B cell (primary cell): ENCODE results near the gene GLRA1. TPM values are rescaled to one million over a fixed set of nuclear protein-coding genes. Genes with fewer than 3 reads are reported as not detected.

Source experiments
- ATAC-seq: fragments of 200-7000 bp; cut with Tn5 transposase; one replicate; pipeline ENCODE4 v1.10.0; 2021; ENCODE audit warnings: low read depth, mild to moderate bottlenecking, moderate number of reproducible peaks, moderate library complexity
- CTCF ChIA-PET: fragments of 350-600 bp; sonication (Branson Sonifier 250); formaldehyde crosslinking; loops from one replicate; lab custom pipeline; 2021; ENCODE audit warnings: antibody characterized with exemption, inconsistent platforms; lab: Charles Lee
- POLR2A ChIA-PET: fragments of 350-600 bp; sonication (Branson Sonifier 250); formaldehyde crosslinking; loops from one replicate; lab custom pipeline; 2021; ENCODE audit warnings: antibody characterized with exemption; lab: Charles Lee
- DNase-seq: peaks from one replicate; pipeline ENCODE4 v3.0.0; 2013
- H2AFZ ChIP-seq: 2 replicates; pipeline ENCODE4 v1.6.1; 2012; ENCODE audit warnings: mild to moderate bottlenecking, low read depth, low read length; ENCODE audit not compliant: insufficient read depth, poor library complexity, severe bottlenecking
- H3K27ac ChIP-seq, 2 donors: 1 replicate in 1 of 2; 2 replicates in 1 of 2; pipeline ENCODE4 v1.5.1; 2012 to 2013; ENCODE audit warnings: low read length in 2 of 2, mild to moderate bottlenecking in 2 of 2, moderate library complexity in 1 of 2
- H3K27me3 ChIP-seq, 4 experiments: fragments of 200-600 bp in 1 of 4; sonication (generic) in 1 of 4; replicated peaks in 1 of 4; 1 replicate in 2 of 4; 2 replicates in 2 of 4; pipeline versions ENCODE4 v1.6.1 to v1.7.0; 2013 to 2016; ENCODE audit warnings: low read length in 3 of 4, mild to moderate bottlenecking in 2 of 4, mixed read lengths in 1 of 4, moderate library complexity in 1 of 4; ENCODE audit not compliant: insufficient read depth in 4 of 4, control insufficient read depth in 3 of 4; ENCODE audit errors: control extremely low read depth in 1 of 4
- H3K36me3 ChIP-seq, 2 experiments: replicated peaks in 1 of 2; 1 replicate in 1 of 2; 2 replicates in 1 of 2; pipeline versions ENCODE4 v1.6.1 to v1.7.1; 2013; ENCODE audit warnings: low read length in 1 of 2; ENCODE audit not compliant: insufficient read depth in 2 of 2, control insufficient read depth in 1 of 2; ENCODE audit errors: control extremely low read depth in 1 of 2, extremely low read depth in 1 of 2
- H3K4me1 ChIP-seq, 2 donors: fragments of 200-600 bp in 1 of 2; sonication (generic) in 1 of 2; 1 replicate in 1 of 2; 2 replicates in 1 of 2; pipeline versions ENCODE4 v1.5.1 to v1.6.1; 2013 to 2017; ENCODE audit warnings: low read length in 2 of 2; ENCODE audit not compliant: control insufficient read depth in 2 of 2, insufficient read depth in 2 of 2
- H3K4me2 ChIP-seq: replicated peaks from 2 replicates; pipeline ENCODE3; 2012; ENCODE audit warnings: mild to moderate bottlenecking, low read depth, low read length; ENCODE audit not compliant: poor library complexity, severe bottlenecking
- H3K4me3 ChIP-seq, 5 experiments: fragments of 200-600 bp in 1 of 5; sonication (generic) in 1 of 5; 1 replicate in 3 of 5; 2 replicates in 2 of 5; pipeline versions ENCODE4 v1.5.1 to v1.7.0; 2011 to 2016; ENCODE audit warnings: low read length in 4 of 5, mild to moderate bottlenecking in 4 of 5, low read depth in 2 of 5, control low read depth in 1 of 5, moderate library complexity in 1 of 5; ENCODE audit not compliant: insufficient read depth in 1 of 5; ENCODE audit errors: control extremely low read depth in 1 of 5, extremely low read depth in 1 of 5
- H3K79me2 ChIP-seq: fragments of 200-600 bp; sonication (generic); one replicate; pipeline ENCODE4 v1.6.0; 2016; ENCODE audit warnings: low read length; ENCODE audit not compliant: control insufficient read depth, insufficient read depth
- H3K9ac ChIP-seq: fragments of 200-600 bp; sonication (generic); 2 replicates; pipeline ENCODE4 v1.6.1; 2017; ENCODE audit warnings: mild to moderate bottlenecking, low read length, moderate library complexity
- H3K9me3 ChIP-seq, 3 donors: one replicate each; pipeline versions ENCODE4 v1.6.1 to v1.7.1; 2013; ENCODE audit warnings: low read length in 2 of 3; ENCODE audit not compliant: control insufficient read depth in 2 of 3, insufficient read depth in 1 of 3; ENCODE audit errors: control extremely low read depth in 1 of 3
- H4K20me1 ChIP-seq: 2 replicates; pipeline ENCODE4 v1.6.0; 2012; ENCODE audit warnings: mild to moderate bottlenecking, low read length; ENCODE audit not compliant: insufficient read depth, control insufficient read depth, poor library complexity, severe bottlenecking
- H3K27ac Mint-ChIP-seq: one replicate; pipeline ENCODE4 v1.8.0; 2021; ENCODE audit warnings: mixed read lengths
- H3K27me3 Mint-ChIP-seq: one replicate; pipeline ENCODE4 v1.8.0; 2021; ENCODE audit warnings: mixed read lengths
- H3K4me1 Mint-ChIP-seq: one replicate; pipeline ENCODE4 v1.8.0; 2021; ENCODE audit warnings: mixed read lengths
- H3K4me3 Mint-ChIP-seq: one replicate; pipeline ENCODE4 v1.8.0; 2021; ENCODE audit warnings: mixed read lengths
- H3K9me3 Mint-ChIP-seq: one replicate; pipeline ENCODE4 v1.8.0; 2022; ENCODE audit warnings: mixed read lengths; ENCODE audit not compliant: insufficient read depth
- EZH2 ChIP-seq: IDR thresholded peaks from 2 replicates; pipeline ENCODE4 v1.6.1; 2012; ENCODE audit warnings: borderline replicate concordance, low read depth, mild to moderate bottlenecking, moderate library complexity, low read length; ENCODE audit not compliant: insufficient read depth, poor library complexity, severe bottlenecking
- WGBS: methylation state at CpG from one replicate; pipeline ENCODE4 v1.1.5; 2013; ENCODE audit warnings: missing lambda C conversion rate; ENCODE audit not compliant: insufficient coverage; 5-methylcytosine and 5-hydroxymethylcytosine counted together
- intact Hi-C: fragments of 100-400 bp; cut with micrococcal nuclease; formaldehyde crosslinking; loops from one replicate; pipeline ENCODE4 v1.10.0; 2022
- polyA plus RNA-seq: library from polyadenylated mRNA; depleted of rRNA; stranded (reverse); fragments of >200 nt; gene quantifications from 2 replicates; pipeline ENCODE4 v1.2.3, GENCODE V29; 2012
- small RNA-seq: library from RNA; depleted of rRNA; stranded (forward); fragments of <200 nt; gene quantifications from one replicate; pipeline ENCODE3, GENCODE V24; 2012; ENCODE audit warnings: low replicate concordance, low read depth; ENCODE audit not compliant: insufficient read length
- total RNA-seq, 2 donors: library from RNA; stranded (reverse); fragments of 120-200 nt in 1 of 2; gene quantifications; 1 replicate in 1 of 2; 2 replicates in 1 of 2; pipeline versions ENCODE4 v1.2.3 to v1.2.4, GENCODE V29; 2013 to 2022
- TF ChIP-seq, protein P1 (sequence below): fragments of 200-600 bp; IDR thresholded peaks from one replicate; pipeline ENCODE4 v1.8.0; 2022; ENCODE audit warnings: antibody characterized with exemption, mild to moderate bottlenecking

The GLRA1 gene
- total and polyA plus RNA-seq, 2 donors (not counting 1 experiment from before 2014, with no cell fraction given) = not detected

DNA sequence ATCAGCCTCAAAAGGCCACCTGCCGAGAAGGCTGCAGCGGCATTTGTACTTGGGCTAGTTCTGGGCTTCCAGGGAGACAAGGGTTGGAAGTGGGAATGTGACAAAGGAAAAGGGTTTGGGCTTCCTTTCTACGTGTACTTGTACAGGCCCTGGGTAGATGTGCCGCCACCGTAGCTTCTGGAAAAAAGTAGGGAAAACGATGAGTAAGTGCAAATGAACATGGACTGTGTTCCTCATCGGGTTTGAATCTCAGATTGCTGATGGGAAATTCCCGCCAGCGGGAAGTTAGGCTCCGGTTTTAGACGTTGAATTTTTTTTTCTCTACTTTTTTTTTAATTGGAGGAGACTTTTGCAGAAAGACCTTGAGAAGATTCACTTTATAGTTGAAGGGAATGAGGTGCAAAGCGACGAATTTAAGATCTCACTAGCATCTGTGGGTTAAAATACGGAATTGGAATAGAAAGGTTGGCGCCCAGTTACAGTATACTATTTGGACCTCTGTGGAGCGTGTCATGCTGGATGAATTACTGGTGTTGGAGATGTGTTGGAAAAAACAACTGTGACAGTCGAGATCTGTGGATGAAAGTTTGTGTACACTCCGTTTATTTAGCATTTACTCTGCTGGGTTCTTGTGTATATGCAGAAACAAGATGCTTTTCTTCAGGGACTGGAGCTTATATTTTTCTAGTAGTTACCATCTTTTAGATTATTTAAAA lies 151.6 kb downstream of the GLRA1 start:
- Histone ChIP-seq H2AFZ (peak overlapping the region; percentile 74), H3K27ac (peak overlapping the region; percentile 74 to 87), H3K4me2 (peak overlapping the region; percentile 89), H3K79me2 (peaks cover 61% of the 10 kb centered on the region), H3K27me3 (no peaks in the 10 kb centered on the region), H3K4me3 (peak overlapping the region; percentile 71 to 91 (median 81)), H3K36me3 (peaks cover 0 to 10% of the 10 kb centered on the region in 2 experiments), H3K4me1 (peaks cover 44 to 45% of the 10 kb centered on the region in 2 donors), H3K9ac (peak overlapping the region; percentile 87), H4K20me1 (peaks cover 52% of the 10 kb centered on the region), H3K9me3 (no peaks in the 10 kb centered on the region)
- DNase-seq (no peak), ATAC-seq (no peak)
- ChIA-PET CTCF (interaction anchor here (1.0 to 3.0 kb wide), 4 partner anchors 12 to 370 kb away, joined by 3 to 11 read pairs (median 3); no protein-coding TSS in a partner anchor), POLR2A (interaction anchor here (1.0 to 1.3 kb wide), 2 partner anchors 15 to 325 kb away, joined by 3 read pairs; partner anchors contain the start of gene ATOX1)
- 3% methylated on average over 14 of the region's 18 CpGs for WGBS
- intact Hi-C loops = loop anchor here (5.0 kb wide), 2 partner anchors 521 to 1361 kb away; partner anchors contain the start of genes CD74 and GM2A
- H3K9me3 Mint-ChIP-seq = no peaks in the 10 kb centered on the region
- TF ChIP-seq, protein P1, sequence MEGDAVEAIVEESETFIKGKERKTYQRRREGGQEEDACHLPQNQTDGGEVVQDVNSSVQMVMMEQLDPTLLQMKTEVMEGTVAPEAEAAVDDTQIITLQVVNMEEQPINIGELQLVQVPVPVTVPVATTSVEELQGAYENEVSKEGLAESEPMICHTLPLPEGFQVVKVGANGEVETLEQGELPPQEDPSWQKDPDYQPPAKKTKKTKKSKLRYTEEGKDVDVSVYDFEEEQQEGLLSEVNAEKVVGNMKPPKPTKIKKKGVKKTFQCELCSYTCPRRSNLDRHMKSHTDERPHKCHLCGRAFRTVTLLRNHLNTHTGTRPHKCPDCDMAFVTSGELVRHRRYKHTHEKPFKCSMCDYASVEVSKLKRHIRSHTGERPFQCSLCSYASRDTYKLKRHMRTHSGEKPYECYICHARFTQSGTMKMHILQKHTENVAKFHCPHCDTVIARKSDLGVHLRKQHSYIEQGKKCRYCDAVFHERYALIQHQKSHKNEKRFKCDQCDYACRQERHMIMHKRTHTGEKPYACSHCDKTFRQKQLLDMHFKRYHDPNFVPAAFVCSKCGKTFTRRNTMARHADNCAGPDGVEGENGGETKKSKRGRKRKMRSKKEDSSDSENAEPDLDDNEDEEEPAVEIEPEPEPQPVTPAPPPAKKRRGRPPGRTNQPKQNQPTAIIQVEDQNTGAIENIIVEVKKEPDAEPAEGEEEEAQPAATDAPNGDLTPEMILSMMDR = no peak
- TF ChIP-seq EZH2 = no peak
- H3K27ac Mint-ChIP-seq = peak overlapping the region; percentile 93
- H3K27me3 Mint-ChIP-seq = no peaks in the 10 kb centered on the region
- peaks cover 56% of the 10 kb centered on the region for H3K4me1 Mint-ChIP-seq
- peak overlapping the region; percentile 95 for H3K4me3 Mint-ChIP-seq

Small RNA genes lying within 50 kb of the gene (small RNA-seq; reads per million reads assigned to genes)
- gene RNA5SP198 = not detected

Other genes with a start within 250 kb of the GLRA1 start
- not detected in 2 replicates for gene SPARC, start 237.9 kb downstream of the GLRA1 start, total RNA-seq
- 0.45 and 2.9 TPM in 2 replicates for gene SPARC, start 237.9 kb downstream of the GLRA1 start, polyA plus RNA-seq
- gene ATOX1, start 166.2 kb downstream of the GLRA1 start, total RNA-seq = 32.0 and 37.3 TPM in 2 replicates
- 33.4 and 43.6 TPM in 2 replicates for gene ATOX1, start 166.2 kb downstream of the GLRA1 start, polyA plus RNA-seq
- gene G3BP1, start 152.9 kb downstream of the GLRA1 start, total RNA-seq = 159 and 173 TPM in 2 replicates
- gene G3BP1, start 152.9 kb downstream of the GLRA1 start, polyA plus RNA-seq = 12.2 and 12.7 TPM in 2 replicates